Activated CD4-positive, CD25-positive, alpha-beta regulatory T cell treated with anti-CD3 and anti-CD28 coated beads, Interleukin-2, amount 50 U/mL, for 16 hours (primary cell): ENCODE data around the gene BMP6.
"Not testable (repeated sequence)": the region's sequence is repeated elsewhere in the genome, so short reads cannot be mapped to it uniquely, and the experiment has no call there.

Source experiments
- DNase-seq: peaks from one replicate; pipeline ENCODE4 v3.0.0-alpha.2; 2020; ENCODE audit warnings: low read depth, low spot score

The BMP6 gene

DNA sequence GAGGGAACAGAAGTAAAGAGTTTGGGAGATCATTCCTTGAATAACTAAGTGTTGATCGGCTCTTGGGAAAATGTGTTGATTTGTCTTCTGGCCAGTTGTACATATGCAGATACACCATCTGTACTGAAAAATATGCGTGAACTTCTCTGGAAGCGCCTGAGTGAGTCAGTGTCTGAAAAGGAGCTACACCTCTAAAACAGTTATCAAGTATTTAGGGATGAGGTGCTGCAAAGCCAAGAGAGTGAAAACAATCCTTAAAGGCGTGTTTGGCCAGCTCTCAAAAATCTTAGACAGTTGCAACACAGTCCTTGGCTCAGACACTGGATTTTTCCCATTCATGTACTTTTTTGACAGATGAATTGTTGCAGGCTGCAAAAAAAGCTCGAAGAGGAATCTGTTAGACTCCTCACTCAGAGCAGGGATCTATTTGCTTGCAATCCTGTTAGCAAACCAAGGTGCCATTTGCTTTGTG lies 61.3 kb downstream of the BMP6 start:
- no peak for DNase-seq

DNA sequence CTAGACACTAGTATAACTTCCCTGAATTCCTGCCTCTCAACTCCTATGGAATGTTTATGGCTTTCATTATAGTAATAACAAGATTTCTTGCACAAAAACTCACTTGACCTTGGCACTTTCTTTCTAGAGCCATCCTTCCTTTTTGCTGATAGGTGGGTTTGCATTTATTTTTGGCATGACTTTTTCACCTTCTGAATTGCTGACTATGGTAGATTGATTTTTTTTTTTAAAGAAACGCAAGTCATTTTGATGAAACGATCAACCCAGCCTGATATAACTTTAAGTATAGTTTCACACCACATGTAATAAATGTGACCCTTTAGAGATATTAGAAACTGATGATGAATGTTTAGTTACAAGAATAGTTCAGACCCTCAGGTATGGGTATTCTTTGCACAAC lies 61.8 kb downstream of the BMP6 start:
- DNase-seq = no peak

DNA sequence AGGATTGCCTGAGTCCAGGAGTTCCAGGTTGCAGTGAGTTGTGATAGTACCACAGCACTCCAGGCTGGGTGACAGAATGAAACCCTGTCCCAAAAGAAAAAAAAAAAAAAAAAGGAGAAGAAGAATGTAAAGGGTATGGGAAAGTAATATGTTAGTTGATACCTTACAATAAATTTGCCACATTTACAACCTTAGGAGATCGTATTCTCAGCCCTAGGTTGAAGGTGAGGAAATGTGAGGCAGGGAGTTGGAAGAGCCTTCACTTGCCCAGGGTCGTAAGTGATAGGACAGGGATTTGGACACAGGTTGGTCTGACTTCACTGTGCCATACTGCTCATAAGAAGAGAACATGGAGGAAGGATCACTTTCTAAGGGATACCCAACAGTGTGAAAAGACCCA lies 68.6 kb downstream of the BMP6 start:
- no peak for DNase-seq

DNA sequence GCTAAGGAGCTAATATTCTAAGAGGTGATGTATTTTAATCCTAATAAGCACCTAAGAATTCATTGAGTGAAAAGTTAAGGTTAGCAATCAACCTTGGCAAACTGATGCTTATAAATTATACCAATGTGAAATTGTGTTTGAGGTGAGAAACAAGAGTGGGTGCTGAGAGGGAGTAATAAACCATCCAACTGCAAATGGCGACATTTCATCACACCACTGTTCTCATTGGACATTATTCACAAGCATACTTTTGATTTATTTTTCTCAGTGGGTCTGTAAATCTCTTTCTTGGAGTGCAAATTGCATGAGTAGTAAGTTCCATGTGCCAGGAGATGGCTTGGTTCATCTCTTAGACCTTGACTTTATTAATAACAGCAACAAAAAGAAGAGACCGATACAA lies 71.5 kb downstream of the BMP6 start:
- no peak for DNase-seq

DNA sequence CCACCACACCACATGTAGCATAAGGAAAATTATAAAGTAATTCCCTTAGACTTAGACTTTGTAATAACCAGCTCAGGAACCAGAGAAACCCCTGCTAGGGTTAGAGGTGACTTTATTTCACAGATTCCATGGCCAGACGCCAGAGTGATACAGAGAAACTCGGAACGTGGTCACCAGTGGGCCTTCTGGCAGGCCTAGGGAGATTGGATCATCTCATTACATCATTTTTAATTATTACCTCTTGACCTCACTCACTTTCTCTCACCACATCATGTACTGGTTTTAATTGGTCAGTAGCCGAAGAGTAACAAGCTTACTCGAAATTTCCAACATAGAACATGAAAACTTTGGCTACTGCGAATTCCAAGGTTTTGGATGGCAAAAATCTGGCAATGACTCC lies 72.9 kb downstream of the BMP6 start:
- DNase-seq = no peak

DNA sequence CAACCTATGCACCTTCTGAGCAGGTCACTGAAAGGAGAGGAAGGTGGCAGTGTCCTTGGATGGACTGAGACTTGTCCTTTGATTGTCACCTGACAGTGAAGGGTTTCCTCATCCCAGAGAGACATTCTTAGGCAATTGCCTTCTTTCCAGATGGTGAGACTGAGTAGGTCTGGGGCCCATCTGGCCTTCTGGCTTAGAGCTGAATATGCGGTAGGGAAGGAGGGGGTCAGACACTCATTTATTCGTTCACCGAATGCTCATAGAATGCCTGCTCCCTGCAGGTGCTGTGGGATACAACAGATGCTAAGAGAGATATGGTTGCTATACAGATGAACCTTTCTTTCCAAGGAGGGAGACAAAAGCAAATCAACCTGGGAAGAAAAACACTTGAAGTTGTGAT lies 76.8 kb downstream of the BMP6 start:
- no peak for DNase-seq

DNA sequence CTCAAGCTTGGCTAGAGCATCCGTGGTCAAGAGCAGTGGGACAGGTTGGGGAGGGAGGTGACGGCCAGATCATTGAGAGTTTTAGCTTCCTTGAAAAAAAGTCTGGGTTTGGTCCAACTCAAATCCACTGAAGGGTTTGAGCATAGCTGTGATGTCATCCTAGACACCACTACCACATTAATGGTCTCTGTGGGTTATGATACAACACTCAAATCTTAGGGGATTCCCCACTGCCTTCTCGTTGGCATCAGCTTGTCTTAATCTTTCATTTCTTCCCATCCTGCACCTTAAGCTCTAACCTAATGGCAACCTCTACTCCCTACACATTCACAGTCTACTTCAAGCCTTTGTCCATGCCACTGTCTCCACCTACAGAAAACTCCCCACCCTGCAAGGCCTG lies 77.3 kb downstream of the BMP6 start:
- DNase-seq = no peak

DNA sequence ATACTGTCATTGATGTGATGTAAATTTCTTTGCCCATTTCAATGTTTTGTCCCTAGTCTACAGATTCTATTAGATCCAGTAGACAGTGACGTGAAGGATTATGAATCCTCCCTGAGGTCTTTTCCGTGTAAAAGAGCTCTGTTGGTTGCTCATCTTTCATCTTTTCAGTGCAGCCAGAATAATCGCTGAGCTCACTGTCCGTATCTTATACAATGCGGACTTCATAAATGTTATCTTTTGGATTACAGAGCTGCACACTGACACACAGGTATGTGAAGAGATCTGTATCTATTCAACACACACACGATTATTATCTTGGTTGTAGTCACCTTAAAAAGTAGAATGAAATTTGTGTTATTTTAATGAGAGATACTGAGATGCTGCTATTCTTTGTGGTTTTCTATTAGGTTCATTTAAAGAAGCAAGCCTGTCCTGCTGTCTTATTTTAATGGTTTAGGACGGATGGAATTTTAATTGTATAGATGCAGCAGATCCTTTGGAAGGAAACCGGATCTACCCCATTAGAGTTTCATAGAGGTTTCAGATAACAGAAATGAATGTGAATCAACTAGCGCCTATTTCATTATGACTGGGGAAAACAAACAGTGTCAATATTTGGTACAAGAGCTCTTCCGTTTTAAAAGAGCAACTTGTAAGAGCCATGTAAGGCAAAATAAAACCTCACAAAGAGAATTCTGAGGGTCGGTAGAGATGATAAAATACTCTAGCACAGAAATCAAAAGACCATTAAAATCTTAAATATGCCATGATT lies 79.4 kb downstream of the BMP6 start:
- no peak for DNase-seq

DNA sequence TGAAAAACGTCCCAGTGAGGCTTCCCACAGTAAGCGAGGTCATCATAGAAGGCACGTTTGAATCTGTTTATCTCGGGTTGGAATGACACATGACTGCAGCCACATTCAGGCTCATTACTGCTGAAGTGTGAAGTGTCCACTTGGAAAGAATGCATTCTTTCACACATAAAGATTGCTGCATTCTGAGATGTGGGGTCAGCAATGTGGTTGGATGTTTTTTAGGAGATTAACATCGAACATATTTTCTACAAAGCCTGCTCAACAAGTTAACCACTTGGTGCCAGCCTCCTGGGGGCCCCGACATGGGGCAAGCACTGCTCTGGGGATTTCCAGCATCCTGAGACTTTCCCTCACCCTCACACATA lies 79.9 kb downstream of the BMP6 start:
- DNase-seq = no peak

DNA sequence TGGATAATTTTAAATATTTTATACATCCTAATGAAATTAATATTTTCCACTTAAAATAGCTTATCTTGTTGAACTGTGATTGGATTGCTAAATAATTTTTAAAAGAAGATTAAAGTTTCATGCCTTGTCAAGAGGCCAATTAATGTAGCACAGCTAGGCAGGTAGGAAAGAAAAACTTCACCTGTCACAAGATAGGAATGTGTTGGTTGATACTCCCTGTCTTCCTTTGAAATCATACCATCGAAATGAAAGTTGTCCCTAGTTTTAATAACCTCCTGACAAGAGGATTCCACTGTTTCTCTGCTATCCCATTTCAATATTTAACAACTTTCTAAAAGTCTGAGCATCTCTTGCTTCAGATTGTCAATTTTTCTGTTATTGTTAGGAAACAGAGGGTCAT lies 80.8 kb downstream of the BMP6 start:
- DNase-seq = no peak

DNA sequence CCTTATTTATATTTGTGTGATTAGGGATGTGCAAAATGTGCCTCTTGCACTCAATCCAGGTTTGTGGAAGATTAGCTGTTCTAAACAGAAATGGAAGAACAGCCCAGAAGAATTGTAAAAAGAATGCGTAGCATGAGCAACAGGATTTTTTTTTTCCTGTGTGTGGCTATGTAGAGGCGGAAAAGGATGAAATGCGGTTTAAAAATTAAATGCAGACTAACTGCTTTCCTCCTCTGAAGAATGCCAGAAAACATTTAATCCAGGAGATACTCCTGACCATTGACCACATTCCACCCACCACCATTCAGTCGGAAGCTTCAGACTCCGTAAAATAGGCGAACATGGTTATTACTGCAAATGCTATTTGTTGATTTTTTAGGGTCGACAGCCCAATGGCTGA lies 83.4 kb downstream of the BMP6 start:
- no peak for DNase-seq

DNA sequence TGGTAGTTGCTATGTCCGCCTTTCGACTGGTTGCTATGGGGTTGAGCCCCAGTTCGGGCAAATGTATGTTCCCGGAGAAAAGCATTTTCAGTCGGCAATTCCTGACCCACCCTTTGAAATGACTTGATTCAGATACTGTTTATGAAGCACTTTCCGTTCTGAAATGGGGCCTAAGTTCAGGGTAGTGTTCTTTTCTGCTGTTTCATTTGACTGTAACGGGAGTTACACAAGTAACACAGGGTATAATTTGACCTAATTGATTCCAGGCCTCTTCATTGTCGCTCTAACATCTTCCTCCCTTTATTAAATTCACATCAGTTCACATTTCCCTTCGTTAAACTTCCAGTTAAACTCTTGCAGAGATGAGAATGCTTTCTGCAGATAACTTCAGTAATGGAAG lies 85.5 kb downstream of the BMP6 start:
- DNase-seq = no peak

DNA sequence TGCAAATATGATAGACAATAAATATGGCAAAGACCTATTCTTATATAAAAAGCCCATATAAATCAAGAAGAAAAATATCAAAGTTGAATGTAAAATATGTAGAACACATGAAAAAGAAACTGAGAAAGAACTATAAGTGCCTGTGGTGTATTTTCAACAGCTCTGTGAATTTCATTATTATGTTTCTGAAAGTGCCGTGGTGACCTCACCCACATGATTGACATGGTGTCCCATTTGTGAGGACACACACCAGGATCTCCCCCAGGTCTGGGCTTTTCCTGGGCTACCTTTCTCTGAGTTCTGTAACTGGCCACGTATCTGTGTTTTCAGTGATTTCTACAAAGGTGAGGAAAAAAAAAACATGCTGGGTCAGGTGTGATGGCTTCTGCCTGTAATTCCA lies 86.7 kb downstream of the BMP6 start:
- DNase-seq = no peak

DNA sequence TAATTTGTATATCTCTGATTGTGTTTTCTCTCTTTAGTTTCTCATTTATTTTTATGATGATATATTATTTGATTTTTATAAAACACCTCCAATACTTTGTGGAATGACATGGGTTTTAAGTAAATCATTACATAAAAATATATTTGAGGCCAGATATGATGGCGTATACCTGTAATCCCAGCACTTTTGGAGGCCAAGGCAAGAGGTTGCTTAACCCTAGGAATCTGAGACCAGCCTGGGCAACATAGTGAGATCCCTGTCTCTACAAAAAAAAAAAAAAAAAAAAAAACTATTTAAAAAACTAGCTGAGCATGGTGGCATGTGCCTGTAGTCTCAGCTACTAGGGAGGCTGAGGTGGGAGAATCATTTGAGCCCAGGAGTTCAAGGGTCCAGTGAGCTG lies 87.3 kb downstream of the BMP6 start:
- no peak for DNase-seq

DNA sequence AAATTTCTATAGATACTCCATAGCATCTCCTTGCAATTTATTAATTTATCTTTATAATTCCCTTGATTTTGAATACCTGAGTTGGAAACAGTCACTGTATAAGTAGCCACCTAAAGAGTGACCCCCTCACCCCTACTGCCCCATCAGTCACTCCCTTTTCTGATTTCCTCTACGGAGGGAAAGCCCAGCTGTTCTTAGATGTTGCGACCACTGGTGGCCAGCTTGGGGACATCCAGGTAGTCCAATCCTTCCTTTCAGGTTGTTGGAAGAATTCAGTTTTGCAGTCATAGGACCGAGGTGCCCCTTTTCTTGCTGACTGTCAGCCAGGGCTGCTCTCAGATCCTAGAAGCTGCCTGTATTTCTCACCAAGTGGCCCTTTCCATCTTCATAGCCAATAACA lies 87.8 kb downstream of the BMP6 start:
- no peak for DNase-seq

DNA sequence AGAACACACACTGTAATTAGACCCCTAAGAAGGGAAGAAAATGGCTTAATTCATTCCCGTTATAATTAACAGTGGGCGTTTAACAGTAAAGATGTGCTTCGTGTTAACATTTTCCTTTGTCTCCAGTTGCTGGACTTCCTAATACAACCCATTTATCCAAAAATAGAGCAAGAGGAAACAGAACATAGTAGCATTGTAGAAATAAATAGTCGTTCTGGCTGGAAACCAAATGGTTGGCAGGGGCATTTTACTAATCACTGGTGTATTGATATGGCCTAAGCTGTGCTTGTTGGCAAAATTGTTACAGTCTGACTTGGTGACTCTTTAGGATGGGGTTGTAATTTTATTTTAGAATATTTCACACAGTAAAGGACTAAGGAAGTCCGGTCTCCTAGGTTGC lies 89.8 kb downstream of the BMP6 start:
- no peak for DNase-seq

DNA sequence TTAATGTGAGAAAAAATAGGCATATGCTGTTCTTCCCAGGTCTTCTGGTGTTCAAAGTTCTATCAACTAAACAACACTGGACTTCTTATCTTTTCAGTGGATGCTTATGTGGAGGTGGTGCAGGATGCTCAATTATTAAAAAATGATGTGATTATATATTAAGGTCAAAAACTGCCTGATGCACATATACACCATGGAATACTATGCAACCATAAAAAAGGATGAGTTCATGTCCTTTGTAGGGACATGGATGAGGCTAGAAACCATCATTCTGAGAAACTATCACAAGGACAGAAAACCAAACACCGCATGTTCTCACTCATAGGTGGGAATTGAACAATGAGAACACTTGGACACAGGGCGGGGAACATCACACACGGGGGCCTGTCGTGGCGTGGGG lies 91.3 kb downstream of the BMP6 start:
- DNase-seq = not testable (repeated sequence)

DNA sequence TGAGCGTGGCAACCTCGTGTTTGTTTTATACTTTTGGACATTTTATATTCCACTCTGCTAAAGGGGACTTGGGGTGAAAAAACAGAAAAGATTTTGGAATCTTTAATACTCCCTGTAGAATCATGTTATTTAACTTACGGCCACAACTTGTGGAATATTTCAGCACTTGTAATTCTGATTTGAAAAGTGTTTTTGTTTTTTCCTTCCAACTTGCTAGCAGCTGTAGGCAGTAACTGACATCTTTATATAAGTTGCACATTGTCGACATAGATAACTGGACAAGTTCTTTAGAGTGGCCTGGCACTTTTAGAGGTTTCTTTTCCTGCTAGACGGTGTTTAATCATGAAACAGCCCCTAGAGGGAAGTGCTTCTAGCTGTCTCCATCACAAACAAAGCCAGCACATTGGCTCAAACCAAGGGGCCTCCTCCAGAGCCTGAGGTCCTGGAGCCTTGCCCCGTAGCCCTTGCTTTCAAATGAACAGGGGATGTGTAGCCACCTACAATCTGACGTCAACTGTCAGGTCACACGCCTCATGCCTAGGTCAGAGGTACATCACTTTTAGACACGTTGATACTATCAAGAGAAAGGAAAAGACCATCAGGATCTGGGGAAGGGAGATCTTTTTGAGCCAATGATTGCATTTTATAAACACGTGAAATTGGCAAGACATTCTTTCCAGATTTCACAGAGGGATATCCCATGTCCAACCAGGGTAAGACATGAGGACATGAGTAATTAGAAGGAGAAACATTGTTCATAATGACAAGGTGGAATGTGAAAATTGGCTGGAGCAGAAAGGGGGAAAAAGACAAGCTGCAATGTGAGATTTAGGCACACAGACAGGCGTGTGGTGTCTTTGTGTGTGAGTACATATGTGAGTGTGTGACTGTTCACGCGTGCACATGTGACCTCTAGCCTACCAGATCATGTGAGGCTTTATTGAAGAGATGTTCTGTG lies 92.6 kb downstream of the BMP6 start:
- DNase-seq = no peak

DNA sequence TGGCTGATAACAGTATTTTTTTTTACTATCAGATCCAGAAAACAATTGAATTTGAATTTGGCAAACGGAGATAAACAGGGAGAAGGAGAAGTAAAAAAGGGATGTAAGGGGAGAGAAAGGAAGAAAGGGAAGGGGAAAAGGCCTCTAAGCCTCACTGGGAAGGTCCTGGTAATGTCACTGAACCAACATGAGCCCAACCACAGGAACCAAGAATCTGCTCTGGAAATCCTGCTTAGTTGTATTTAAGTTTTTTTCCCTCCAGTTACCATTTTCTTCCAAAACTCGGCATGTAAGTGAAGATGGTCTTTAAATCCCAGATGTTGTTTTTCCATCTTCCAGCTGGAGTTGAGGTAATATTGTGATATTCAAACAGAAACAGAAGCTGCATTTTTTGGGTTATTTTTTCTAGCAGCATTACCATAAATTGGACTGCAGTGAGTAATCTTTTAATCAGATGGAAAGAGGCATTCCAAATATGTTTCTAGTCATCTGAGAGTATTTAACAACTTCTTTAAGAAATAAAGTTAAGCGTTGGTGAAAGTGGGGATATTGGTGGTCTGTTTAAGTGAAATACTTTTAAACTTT lies 93.6 kb downstream of the BMP6 start:
- DNase-seq = no peak

DNA sequence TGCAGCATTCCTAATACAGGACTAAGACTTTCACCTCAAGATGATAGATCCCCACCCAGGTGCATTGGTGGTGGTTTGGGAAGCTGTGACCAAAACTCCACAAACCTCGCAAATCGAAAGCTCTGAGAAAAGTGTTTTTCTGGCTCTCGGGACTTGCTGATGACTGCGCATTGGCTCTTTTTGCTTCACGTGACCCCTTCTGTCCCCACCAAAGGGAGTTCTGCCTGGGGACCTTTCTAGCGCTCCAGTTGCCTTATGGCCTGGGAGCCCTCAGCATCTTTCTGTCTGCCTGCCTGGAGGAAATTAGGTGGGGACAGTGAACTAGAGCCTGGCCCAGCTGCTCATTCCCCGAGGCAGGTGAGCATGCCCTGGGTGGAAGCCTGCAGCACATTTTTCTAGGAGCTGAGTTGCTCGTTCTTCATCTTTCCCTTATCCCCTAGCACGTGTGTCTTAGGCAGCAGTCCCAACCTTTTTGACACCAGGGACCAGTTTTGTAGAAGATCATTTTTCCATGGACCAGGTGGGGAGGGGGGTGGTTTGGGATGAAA lies 94.5 kb downstream of the BMP6 start:
- DNase-seq = no peak

DNA sequence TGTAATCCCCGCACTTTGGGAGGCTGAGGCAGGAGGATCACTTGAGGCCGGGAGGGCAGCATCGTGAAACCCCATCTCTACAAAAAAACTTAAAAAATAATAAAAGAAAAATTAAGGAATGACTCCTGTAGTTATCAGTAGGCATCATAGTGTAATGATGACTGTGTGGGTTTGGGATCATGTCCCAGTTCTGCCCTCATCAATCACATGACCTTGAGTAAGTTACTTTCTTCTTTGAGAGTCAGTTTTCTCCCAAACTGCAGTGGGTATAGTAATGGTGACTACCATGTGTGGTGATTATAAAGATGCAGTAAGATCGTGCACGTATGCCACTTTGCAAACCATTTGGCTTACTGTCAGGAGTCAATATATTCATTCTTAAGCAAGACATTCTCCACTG lies 95.5 kb downstream of the BMP6 start:
- no peak for DNase-seq

DNA sequence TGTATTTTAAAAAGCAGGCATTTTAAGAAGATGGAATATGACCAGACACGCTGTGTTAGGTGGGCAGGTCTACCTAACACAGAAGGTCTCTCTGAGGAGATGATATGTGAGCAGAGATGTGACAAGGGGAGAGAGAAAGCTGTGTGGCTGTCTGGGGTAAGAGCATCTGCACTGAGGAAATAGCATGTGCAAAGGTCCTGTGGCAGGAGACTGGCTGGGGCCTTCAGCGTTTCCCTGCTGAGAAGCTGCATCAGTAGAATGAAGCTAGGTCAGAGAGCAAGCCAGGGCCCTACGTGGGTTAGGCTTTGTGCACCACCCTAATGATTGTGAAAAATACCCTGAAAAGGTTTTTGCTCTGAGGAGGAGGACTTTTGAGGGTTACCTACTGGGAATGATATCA lies 97.7 kb downstream of the BMP6 start:
- no peak for DNase-seq
